ENCODE data around the gene PLXNA4.

Gene PLXNA4

DNA sequence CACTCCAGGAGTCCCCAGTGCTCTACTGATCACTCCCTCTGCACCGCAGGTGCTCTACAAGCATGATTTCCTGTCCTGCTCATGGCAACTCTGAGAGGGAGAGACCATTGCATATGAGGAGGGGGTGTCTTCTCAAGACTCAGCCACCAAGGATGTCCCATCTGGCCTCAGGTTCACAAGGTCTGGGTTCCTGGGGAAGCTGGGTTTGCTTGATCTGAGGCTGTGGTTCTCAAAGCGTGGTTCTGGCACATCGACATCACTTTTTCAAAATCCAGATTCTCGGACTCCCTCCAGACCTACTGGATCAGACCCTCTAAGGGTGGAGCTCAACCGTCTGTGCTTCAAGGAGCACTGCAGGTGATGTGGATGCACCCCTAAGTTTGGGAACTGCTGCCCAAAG is 247.5 kb downstream of the PLXNA4 start:
- no peak for TF ChIP-seq FOXP2 (optimal IDR thresholded peaks at IDR 0.05; ENCODE audit: borderline replicate concordance, extremely low read depth, extremely low read length, insufficient read depth)
- TF ChIP-seq REST (IDR thresholded peaks at IDR 0.05; ENCODE audit: insufficient read depth in 1 of 2, low read depth in 2 of 2, low read length in 2 of 2), result no peak
- no peak for TF ChIP-seq SIN3A (IDR thresholded peaks at IDR 0.05; ENCODE audit: borderline replicate concordance, insufficient read depth, low read length)
- TF ChIP-seq POLR2AphosphoS5 (IDR thresholded peaks at IDR 0.05; ENCODE audit: low read depth, low read length), result no peak
- TF ChIP-seq TAF1 (IDR thresholded peaks at IDR 0.05; ENCODE audit: borderline replicate concordance, insufficient read depth, low read length), result no peak

GRCh38 chr7:132328047-132328620 is 248.1 kb downstream of the PLXNA4 start:
- TF ChIP-seq POLR2AphosphoS5 (IDR thresholded peaks at IDR 0.05; ENCODE audit: low read depth, low read length), result no peak
- TF ChIP-seq REST (IDR thresholded peaks at IDR 0.05; ENCODE audit: insufficient read depth in 1 of 2, low read depth in 2 of 2, low read length in 2 of 2), result no peak
- no peak for TF ChIP-seq FOXP2 (optimal IDR thresholded peaks at IDR 0.05; ENCODE audit: borderline replicate concordance, extremely low read depth, extremely low read length, insufficient read depth)
- no peak for TF ChIP-seq SIN3A (IDR thresholded peaks at IDR 0.05; ENCODE audit: borderline replicate concordance, insufficient read depth, low read length)

GRCh38 chr7:132326878-132327589 is 249.2 kb downstream of the PLXNA4 start:
- TF ChIP-seq POLR2AphosphoS5 (IDR thresholded peaks at IDR 0.05; ENCODE audit: low read depth, low read length) (no peak), SIN3A (IDR thresholded peaks at IDR 0.05; ENCODE audit: borderline replicate concordance, insufficient read depth, low read length) (no peak), TAF1 (IDR thresholded peaks at IDR 0.05; ENCODE audit: borderline replicate concordance, insufficient read depth, low read length) (no peak), FOXP2 (optimal IDR thresholded peaks at IDR 0.05; ENCODE audit: borderline replicate concordance, extremely low read depth, extremely low read length, insufficient read depth) (no peak), REST (IDR thresholded peaks at IDR 0.05; ENCODE audit: insufficient read depth in 1 of 2, low read depth in 2 of 2, low read length in 2 of 2) (no peak)

DNA sequence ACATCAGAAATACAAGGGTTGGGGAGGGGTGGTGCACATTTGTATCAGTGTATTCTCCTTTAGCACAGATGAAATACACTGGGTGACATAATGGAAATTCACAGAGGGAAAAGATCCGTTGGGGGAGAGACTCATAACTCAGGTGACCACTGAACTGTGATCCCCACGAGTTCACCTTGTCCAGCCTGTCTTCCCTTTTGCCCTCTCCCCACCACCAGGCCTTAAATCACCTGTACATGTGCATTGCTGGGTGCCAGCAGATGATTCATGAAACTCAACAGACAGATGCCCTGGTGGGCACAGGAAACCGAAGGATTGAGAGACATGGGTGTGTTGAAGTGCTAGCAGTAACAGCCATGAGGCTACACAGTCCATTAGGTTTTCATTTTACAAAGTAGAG is 253.3 kb downstream of the PLXNA4 start:
- no peak for TF ChIP-seq SIN3A (IDR thresholded peaks at IDR 0.05; ENCODE audit: borderline replicate concordance, insufficient read depth, low read length)

- TF ChIP-seq SIN3A (IDR thresholded peaks at IDR 0.05; ENCODE audit: borderline replicate concordance, insufficient read depth, low read length) (no peak), TAF1 (IDR thresholded peaks at IDR 0.05; ENCODE audit: borderline replicate concordance, insufficient read depth, low read length) (no peak), REST (IDR thresholded peaks at IDR 0.05; ENCODE audit: insufficient read depth in 1 of 2, low read depth in 2 of 2, low read length in 2 of 2) (no peak), POLR2AphosphoS5 (IDR thresholded peaks at IDR 0.05; ENCODE audit: low read depth, low read length) (no peak), FOXP2 (optimal IDR thresholded peaks at IDR 0.05; ENCODE audit: borderline replicate concordance, extremely low read depth, extremely low read length, insufficient read depth) (no peak)
These were observed 254.9 kb downstream of the PLXNA4 start for GRCh38 chr7:132321387-132321786.
